GM18909 (cell line): Measurements from ENCODE around the gene NEGR1.

Experiments used
- ATAC-seq: cut with Tn5 transposase; IDR thresholded peaks from one replicate; pipeline ENCODE4 v1.9.1; 2021; ENCODE audit warnings: mild to moderate bottlenecking; ENCODE audit not compliant: unreplicated experiment, poor library complexity

Gene NEGR1

GRCh38 chr1:71655604-71656003, 626.7 kb downstream of the NEGR1 start:
- ATAC-seq: no peak

GRCh38 chr1:71653952-71654351, 628.4 kb downstream of the NEGR1 start:
- ATAC-seq: no peak

GRCh38 chr1:71651214-71651613, 631.1 kb downstream of the NEGR1 start:
- no peak for ATAC-seq

GRCh38 chr1:71650119-71650518, 632.2 kb downstream of the NEGR1 start:
- ATAC-seq: no peak

GRCh38 chr1:71649608-71650007, 632.7 kb downstream of the NEGR1 start:
- ATAC-seq: no peak

- ATAC-seq: no peak
These were observed 634.6 kb downstream of the NEGR1 start for GRCh38 chr1:71647513-71648300.

GRCh38 chr1:71645015-71645414, 637.3 kb downstream of the NEGR1 start:
- ATAC-seq: no peak

- no peak for ATAC-seq
These were observed 640.4 kb downstream of the NEGR1 start for GRCh38 chr1:71641903-71642302.

- no peak for ATAC-seq
These were observed 641.3 kb downstream of the NEGR1 start for GRCh38 chr1:71640998-71641397.

- ATAC-seq: no peak
These were observed 642.2 kb downstream of the NEGR1 start for GRCh38 chr1:71640116-71640515.

- no peak for ATAC-seq
These were observed 644.1 kb downstream of the NEGR1 start for GRCh38 chr1:71638081-71638766.

- ATAC-seq: no peak
These were observed 646.8 kb downstream of the NEGR1 start for GRCh38 chr1:71635568-71635967.

GRCh38 chr1:71634159-71634558, 648.2 kb downstream of the NEGR1 start:
- no peak for ATAC-seq

- ATAC-seq: no peak
These were observed 652.3 kb downstream of the NEGR1 start for GRCh38 chr1:71630073-71630472.

GRCh38 chr1:71625004-71625403, 657.3 kb downstream of the NEGR1 start:
- ATAC-seq: no peak

GRCh38 chr1:71623888-71624287, 658.5 kb downstream of the NEGR1 start:
- ATAC-seq: no peak

GRCh38 chr1:71621785-71622184, 660.6 kb downstream of the NEGR1 start:
- ATAC-seq: no peak

- no peak for ATAC-seq
These were observed 663.4 kb downstream of the NEGR1 start for GRCh38 chr1:71618766-71619530.

- no peak for ATAC-seq
These were observed 664.1 kb downstream of the NEGR1 start for GRCh38 chr1:71618191-71618590.

GRCh38 chr1:71610476-71610875, 671.9 kb downstream of the NEGR1 start:
- ATAC-seq: no peak
